ENCODE data around the gene NAA80. TPM values are rescaled to one million over a fixed set of nuclear protein-coding genes. Genes with fewer than 3 reads are reported as not detected.

The NAA80 gene
- total and polyA plus RNA-seq, 2 donors from 2014 or later = 8.7 to 10.7 TPM

GRCh38 chr3:50258979-50259378 lies 40.2 kb downstream of the NAA80 start:
- H3K27me3 ChIP-seq (ENCODE audit: control insufficient read depth, insufficient read depth, low read length) = no peaks in the 10 kb centered on the region
- no peak overlapping the region for H3K9ac ChIP-seq (ENCODE audit: low read length in 3 of 3)
- FAIRE-seq (no peak), DNase-seq (peak in 1 of 5 donors; percentile 74)
- H3K36me3 ChIP-seq (ENCODE audit: control insufficient read depth in 2 of 3, insufficient read depth in 3 of 3, low read length in 3 of 3) = peaks cover 4 to 27% (median 13%) of the 10 kb centered on the region in 3 donors
- TF ChIP-seq, protein P1, sequence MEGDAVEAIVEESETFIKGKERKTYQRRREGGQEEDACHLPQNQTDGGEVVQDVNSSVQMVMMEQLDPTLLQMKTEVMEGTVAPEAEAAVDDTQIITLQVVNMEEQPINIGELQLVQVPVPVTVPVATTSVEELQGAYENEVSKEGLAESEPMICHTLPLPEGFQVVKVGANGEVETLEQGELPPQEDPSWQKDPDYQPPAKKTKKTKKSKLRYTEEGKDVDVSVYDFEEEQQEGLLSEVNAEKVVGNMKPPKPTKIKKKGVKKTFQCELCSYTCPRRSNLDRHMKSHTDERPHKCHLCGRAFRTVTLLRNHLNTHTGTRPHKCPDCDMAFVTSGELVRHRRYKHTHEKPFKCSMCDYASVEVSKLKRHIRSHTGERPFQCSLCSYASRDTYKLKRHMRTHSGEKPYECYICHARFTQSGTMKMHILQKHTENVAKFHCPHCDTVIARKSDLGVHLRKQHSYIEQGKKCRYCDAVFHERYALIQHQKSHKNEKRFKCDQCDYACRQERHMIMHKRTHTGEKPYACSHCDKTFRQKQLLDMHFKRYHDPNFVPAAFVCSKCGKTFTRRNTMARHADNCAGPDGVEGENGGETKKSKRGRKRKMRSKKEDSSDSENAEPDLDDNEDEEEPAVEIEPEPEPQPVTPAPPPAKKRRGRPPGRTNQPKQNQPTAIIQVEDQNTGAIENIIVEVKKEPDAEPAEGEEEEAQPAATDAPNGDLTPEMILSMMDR (IDR thresholded peaks at IDR 0.05; ENCODE audit: borderline replicate concordance, extremely low read depth, insufficient read depth) = no peak
- peak overlapping the region in 1 of 2 donors; percentile 92 for H3K27ac ChIP-seq (ENCODE audit: low read depth in 2 of 2, low read length in 2 of 2)
- H3K4me1 ChIP-seq (ENCODE audit: control insufficient read depth in 2 of 3, insufficient read depth in 2 of 3, low read depth in 1 of 3, low read length in 3 of 3) = peaks cover 0 to 21% (median 0%) of the 10 kb centered on the region in 3 donors
- no peak overlapping the region for H3K4me3 ChIP-seq (ENCODE audit: low read length in 3 of 3)
- no peaks in the 10 kb centered on the region for H3K9me3 ChIP-seq (ENCODE audit: control insufficient read depth in 2 of 3, insufficient read depth in 1 of 3, low read length in 3 of 3)
- intact Hi-C loops (cut with DNase I) = no loop called here

GRCh38 chr3:50258029-50258680 lies 41.0 kb downstream of the NAA80 start:
- Histone ChIP-seq H3K4me3 (ENCODE audit: low read length in 3 of 3) (no peak overlapping the region), H3K27me3 (ENCODE audit: control insufficient read depth, insufficient read depth, low read length) (no peaks in the 10 kb centered on the region), H3K9me3 (ENCODE audit: control insufficient read depth in 2 of 3, insufficient read depth in 1 of 3, low read length in 3 of 3) (no peaks in the 10 kb centered on the region), H3K4me1 (ENCODE audit: control insufficient read depth in 2 of 3, insufficient read depth in 2 of 3, low read depth in 1 of 3, low read length in 3 of 3) (peaks cover 0 to 21% (median 0%) of the 10 kb centered on the region in 3 donors), H3K9ac (ENCODE audit: low read length in 3 of 3) (no peak overlapping the region), H3K36me3 (ENCODE audit: control insufficient read depth in 2 of 3, insufficient read depth in 3 of 3, low read length in 3 of 3) (peaks cover 4 to 30% (median 14%) of the 10 kb centered on the region in 3 donors), H3K27ac (ENCODE audit: low read depth in 2 of 2, low read length in 2 of 2) (peak overlapping the region in 1 of 2 donors; percentile 28)
- peak in 2 of 5 donors; percentile 22 to 71 for DNase-seq
- FAIRE-seq = no peak
- intact Hi-C loops (cut with DNase I) = no loop called here
- TF ChIP-seq, protein P1 (IDR thresholded peaks at IDR 0.05; ENCODE audit: borderline replicate concordance, extremely low read depth, insufficient read depth) = no peak

GRCh38 chr3:50256978-50257890 lies 42.0 kb downstream of the NAA80 start:
- Histone ChIP-seq H3K9me3 (ENCODE audit: control insufficient read depth in 2 of 3, insufficient read depth in 1 of 3, low read length in 3 of 3) (no peaks in the 10 kb centered on the region), H3K4me3 (ENCODE audit: low read length in 3 of 3) (no peak overlapping the region), H3K9ac (ENCODE audit: low read length in 3 of 3) (no peak overlapping the region), H3K27ac (ENCODE audit: low read depth in 2 of 2, low read length in 2 of 2) (no peak overlapping the region), H3K27me3 (ENCODE audit: control insufficient read depth, insufficient read depth, low read length) (no peaks in the 10 kb centered on the region), H3K4me1 (ENCODE audit: control insufficient read depth in 2 of 3, insufficient read depth in 2 of 3, low read depth in 1 of 3, low read length in 3 of 3) (peaks cover 0 to 21% (median 0%) of the 10 kb centered on the region in 3 donors), H3K36me3 (ENCODE audit: control insufficient read depth in 2 of 3, insufficient read depth in 3 of 3, low read length in 3 of 3) (peaks cover 4 to 30% (median 20%) of the 10 kb centered on the region in 3 donors)
- intact Hi-C loops (cut with DNase I) = no loop called here
- no peak for FAIRE-seq
- DNase-seq = peak in 3 of 5 donors; percentile 53 to 76 (median 59)
- TF ChIP-seq, protein P1 (IDR thresholded peaks at IDR 0.05; ENCODE audit: borderline replicate concordance, extremely low read depth, insufficient read depth) = peak; percentile 38

Data from kidney (tissue), 14 donors.